Activated T-helper 9 cell treated with anti-CD3 and anti-CD28 coated beads, Interleukin-2, amount 50 U/mL, for 16 hours (primary cell): ENCODE measurements around the gene RFX8.
"Not testable (repeated sequence)": the region's sequence is repeated elsewhere in the genome, so short reads cannot be mapped to it uniquely, and the experiment has no call there.

ENCODE experiments used
- DNase-seq: peaks from one replicate; pipeline ENCODE4 v3.0.0-alpha.2; 2020; ENCODE audit warnings: low read depth

RFX8 gene

DNA sequence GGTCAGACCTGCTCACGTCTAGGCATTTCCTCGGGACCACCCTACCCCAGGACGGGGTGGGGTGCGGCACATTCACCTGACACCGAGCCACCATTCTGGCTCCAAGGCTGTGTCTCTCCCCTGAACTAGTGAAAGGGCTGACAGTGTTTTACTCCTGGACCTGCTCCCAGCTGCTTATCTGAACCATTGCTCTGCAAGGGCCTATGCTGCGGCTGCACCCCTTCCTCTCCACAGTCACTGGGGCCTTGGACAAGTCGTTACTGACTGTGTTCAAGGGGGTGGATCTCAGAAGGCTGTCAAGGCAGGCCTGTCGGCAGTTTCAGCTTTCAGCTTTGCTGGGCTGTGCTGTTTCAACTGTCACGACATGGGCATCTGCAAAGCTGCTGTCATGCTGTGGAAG lies 99.3 kb downstream of the RFX8 start:
- DNase-seq, result no peak

GRCh38 chr2:101374821-101375561 lies 99.9 kb downstream of the RFX8 start:
- DNase-seq, result no peak

DNA sequence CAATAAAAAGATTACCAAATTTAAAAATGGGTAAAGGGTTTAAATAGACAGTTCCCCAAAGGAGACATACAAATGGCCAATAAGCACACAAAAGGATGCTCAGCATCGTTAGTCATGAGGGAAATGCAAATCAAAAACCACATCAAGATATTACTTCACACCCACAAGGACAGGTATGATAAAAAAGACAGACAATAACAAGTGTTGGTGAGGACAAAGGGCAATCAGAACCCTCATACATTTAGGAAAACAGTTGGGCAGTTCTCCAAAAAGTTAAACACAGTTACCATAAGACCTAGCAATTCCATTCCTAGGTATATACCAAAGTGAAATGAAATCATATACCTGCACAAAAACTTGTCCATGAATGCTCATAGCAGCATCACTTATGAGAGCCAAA lies 102.1 kb downstream of the RFX8 start:
- DNase-seq, result no peak

DNA sequence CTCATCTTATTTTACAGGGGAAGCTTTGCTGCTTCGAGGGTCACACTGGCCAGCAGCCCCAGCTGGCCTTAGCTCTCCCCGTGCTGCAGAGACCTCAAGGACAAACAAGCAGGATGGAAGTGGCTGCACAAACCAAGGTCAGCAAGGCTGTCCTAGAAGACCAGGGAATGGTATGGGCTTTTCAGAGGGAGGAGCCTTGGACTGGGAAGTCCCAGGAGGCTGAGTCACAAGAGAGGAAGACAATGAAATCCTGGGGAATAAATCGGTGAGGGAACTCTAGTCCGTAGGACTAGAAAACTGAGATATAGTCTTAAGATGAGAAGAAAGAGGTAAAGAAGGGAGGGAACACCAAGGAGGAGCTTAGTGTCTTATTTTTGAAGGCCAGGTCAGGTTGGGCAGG lies 103.3 kb downstream of the RFX8 start:
- DNase-seq, result no peak

GRCh38 chr2:101369100-101369499 lies 105.8 kb downstream of the RFX8 start:
- no peak for DNase-seq

DNA sequence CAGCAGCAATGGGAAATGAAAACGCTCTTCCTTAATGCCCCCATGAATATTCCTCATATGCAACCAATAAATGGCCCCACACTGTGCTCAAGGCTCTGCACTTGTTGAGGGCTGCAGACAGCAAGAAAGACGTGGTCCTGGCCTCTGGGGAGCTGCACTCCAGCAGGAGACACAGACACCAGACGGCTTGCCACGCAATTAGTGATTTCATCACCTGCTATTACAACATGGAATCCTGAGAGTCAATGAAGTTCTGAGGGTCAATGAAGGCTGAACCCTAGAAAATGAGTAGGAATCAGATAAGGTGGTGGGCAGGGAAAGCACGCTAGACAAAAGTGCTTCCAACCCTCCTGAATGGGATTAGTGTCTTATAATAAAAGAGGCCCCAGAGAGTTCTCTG lies 106.5 kb downstream of the RFX8 start:
- no peak for DNase-seq

GRCh38 chr2:101367508-101367907 lies 107.4 kb downstream of the RFX8 start:
- DNase-seq, result no peak

DNA sequence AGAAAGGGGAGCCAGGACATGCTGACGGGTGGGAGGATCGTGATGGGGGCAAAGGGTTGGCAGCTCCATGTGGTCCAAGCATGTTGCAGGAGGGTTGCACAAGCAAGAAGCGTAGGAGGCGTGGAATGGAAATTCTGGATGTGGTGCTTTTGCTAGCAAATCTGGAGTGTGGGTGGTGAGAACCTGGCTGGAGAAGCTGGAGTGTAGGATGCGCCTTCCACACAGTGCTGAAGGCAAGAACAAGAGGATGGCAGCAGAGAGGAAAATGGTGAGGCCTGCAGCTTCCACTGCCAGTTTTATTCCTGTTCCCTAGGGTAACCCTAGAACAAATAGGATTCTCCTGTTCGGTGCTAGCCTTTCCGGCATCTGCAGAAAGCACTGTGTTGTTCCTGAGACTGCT lies 110.0 kb downstream of the RFX8 start:
- DNase-seq, result no peak

- DNase-seq, result no peak
These were observed 112.1 kb downstream of the RFX8 start for GRCh38 chr2:101362777-101363176.

DNA sequence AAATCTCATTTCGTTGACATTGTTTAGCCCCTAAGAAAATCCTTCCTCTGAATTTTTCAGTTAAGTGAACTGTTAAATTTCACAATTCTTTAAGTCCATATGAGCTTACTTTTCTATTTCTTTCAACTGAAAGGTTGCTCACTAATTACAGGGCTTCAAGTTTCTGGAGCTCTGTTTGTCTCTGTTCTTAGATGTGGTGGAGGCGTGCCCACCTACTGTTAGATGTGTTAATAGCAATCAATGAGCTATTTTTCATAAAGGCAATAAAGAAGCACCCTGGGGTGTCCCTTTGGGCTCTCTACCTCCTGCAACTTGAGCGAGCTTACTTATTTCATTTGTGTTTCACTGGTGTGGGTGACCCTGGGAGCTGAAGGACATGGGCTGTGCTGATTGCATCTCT lies 112.6 kb downstream of the RFX8 start:
- no peak for DNase-seq

- no peak for DNase-seq
These were observed 113.4 kb downstream of the RFX8 start for GRCh38 chr2:101361522-101361921.

DNA sequence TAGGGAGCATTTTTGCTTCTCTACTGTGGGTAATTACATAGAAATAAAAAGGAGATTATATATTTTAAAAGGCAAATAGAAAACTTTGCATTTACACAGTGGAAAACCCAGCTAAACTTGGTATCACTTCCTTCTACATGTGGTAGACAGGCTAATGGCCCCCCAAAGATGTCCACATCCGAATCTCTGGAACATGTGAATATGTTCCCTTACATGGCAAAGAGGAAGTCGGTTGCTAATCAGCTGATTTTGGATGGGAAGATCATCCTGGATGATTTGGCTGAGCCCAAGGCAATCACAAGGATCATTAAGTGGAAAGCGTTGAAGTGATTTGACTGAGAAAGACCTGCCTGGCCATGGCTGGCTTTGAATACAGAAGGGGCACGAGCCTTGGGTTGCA lies 113.8 kb downstream of the RFX8 start:
- no peak for DNase-seq

DNA sequence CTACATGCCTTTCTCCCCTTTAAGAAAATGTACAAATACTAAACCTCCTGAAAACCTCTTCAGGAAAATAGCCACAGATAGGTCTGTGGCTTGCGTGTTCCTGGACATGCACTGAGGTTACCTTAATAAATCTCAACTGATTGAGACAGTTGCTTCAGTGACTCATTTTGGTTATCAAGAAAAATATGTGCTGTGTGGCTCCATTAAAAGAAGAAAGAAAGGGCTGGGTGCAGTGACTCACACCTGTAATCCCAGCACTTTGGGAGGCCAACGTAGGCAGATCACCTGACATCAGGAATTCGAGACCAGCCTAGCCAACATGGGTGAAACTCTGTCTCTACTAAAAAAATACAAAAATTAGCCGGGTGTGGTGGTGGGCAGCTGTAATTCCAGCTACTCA lies 114.7 kb downstream of the RFX8 start:
- no peak for DNase-seq

GRCh38 chr2:101359410-101359954 lies 115.4 kb downstream of the RFX8 start:
- DNase-seq, result no peak

- no peak for DNase-seq
These were observed 117.5 kb downstream of the RFX8 start for GRCh38 chr2:101357376-101357775.

DNA sequence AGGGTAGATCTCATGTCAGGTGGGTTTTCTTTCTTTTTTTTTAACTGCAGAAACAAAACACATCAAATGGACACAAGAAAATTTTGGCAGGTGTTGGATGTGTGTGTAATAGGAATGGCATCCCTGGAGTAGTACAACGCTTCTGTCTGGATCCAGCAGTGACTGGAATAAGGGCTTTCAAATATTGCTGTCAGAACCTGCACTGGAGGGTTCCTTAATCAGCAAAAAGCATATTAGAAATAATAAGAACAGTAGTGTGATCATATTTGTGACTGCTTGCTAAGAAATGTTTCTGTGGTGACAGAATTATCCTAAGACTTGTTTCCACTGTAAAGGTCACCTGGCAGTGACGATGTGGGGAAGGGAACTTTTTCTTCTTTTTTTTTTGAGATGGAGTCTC lies 118.4 kb downstream of the RFX8 start:
- DNase-seq, result no peak

- DNase-seq, result no peak
These were observed 118.9 kb downstream of the RFX8 start for GRCh38 chr2:101356055-101356454.

- no peak for DNase-seq
These were observed 119.4 kb downstream of the RFX8 start for GRCh38 chr2:101355401-101356054.

DNA sequence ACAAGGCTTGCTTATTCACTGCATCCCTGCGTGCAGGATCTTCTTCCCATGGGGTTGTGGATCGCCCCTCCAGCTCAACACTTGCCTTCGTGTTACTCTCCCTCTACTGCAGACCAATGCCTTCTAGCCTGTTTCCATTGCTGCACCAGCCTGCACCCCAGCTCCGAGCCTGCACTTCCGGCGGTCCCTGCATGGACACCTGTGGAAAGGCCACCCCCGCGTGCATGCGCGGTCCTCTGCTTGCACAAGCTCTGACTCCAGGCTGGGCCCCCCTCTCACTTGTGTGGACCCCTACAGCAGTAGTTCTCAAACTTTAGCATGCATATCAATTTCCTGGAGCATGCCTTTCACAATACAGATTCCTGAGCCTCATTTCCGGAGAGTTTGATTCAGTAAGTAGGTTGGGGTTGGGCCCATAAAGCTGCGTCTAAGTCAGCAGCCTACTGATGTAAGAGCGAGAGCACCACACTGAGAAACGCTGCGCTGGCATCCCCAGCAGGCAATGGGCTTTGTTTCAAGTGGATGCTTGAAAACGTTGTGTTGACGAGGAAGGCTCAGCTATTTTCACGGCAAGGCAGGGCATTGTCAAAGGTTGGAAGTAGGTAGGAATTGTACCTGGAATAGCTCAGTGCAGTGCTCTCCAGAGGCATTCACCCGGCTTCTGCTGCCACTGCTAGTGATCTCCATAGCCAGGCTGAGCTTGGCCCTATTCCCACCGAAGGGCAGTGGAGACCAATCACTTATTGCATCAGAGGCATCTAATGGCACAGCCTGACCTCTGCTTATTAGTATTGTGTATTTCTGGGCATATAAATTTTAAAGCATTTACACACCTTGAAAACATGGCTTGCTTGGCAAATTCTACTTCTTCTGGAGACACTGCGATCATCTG lies 120.2 kb downstream of the RFX8 start:
- DNase-seq, result no peak

- DNase-seq, result not testable (repeated sequence)
These were observed 122.3 kb downstream of the RFX8 start for GRCh38 chr2:101352631-101353030.

DNA sequence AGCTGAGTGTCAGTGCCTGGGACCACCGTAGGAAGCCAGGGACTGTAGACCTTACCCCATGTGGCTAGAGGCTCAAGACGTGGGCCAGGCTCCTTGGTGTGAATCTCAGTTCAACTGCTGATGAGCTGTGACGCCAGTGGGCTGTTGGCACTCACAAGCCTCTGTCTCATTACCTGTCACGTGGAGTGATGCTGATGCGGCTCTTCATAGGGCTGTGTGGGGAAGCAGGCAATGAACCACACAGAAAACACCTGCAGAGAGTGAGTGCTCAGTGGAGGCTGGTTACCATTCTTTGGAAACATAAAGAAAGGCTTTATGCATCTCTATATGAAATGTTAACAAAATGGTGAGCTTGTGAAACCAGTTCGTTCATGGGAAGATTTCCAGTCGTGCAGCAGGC lies 123.7 kb downstream of the RFX8 start:
- DNase-seq, result no peak

DNA sequence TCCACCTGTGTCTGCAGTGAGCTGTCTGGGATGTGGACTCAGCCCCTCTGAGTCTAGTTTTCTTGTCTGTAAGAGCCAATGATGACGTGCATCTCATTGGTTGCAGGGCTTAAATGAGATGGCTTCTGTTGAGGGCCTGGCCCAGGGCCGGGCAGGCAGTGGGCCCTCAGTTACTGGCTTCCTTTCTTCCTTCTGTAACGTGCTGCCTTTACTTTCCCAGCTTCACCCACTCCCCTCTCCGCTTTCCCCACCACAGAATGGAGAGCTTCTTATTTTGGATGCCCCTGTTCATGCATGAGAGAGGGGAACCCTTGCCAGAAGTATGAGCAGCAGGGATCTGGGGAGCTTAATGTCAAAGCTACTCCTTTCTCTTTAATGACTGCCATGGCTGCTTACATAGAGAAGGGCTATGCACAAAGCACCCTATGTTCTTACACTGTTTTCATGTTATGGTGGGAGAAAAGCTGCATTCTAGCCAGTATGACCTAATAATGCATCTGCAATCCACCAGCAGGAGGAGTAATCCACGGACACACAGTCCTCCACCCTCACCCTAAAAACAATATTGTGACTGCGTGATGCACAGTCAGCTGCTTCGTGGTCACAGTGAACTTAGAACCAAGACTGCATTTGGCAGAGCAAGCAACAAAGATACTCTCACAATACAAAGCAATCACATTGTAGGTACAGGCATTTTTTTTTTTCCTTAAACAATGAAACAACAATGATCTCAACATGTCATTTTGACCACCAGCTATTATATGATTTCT lies 124.8 kb downstream of the RFX8 start:
- no peak for DNase-seq
